HG02678 (cell line): Measurements from ENCODE around the gene HCFC1R1.

ENCODE experiments used
- ATAC-seq: cut with Tn5 transposase; IDR thresholded peaks from one replicate; pipeline ENCODE4 v1.9.1; 2021; ENCODE audit warnings: mild to moderate bottlenecking, moderate library complexity; ENCODE audit not compliant: unreplicated experiment

Gene HCFC1R1

GRCh38 chr16:3035972-3036725 lies 12.4 kb upstream of the HCFC1R1 start:
- no peak for ATAC-seq

DNA sequence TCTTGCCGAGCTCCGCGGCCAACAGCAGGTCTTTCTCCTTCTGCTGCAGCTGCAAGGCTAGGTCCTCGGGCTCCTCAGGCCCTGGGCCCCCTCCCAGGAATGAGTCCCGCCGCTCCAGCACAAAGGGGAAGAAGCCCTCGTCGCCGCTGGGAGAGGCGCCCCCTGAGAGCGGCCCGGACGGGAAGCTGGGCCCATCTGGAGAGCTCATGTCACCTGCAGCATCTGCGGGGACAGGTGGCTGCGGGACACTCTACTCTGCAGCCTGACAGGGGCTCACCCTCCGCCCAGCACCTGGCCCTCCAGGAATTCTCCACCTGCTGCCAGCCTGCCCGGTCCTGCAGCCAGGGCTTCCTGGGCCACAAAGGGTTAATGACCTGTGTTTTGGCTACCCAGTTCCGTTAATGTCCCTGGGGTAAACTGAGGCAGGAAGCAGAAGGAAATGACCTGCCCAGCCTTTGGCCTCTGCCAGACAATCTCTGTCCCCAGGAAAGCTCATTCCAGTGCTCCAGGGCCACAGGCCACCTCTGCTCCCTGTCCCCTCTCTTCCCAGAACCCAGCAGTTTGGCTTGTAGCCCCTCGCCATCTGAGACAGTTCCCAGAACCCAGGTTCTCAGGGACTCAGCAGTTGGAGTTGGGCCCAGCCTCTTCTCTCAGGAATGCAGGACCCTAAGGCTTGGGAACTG lies 11.7 kb upstream of the HCFC1R1 start:
- ATAC-seq: no peak

DNA sequence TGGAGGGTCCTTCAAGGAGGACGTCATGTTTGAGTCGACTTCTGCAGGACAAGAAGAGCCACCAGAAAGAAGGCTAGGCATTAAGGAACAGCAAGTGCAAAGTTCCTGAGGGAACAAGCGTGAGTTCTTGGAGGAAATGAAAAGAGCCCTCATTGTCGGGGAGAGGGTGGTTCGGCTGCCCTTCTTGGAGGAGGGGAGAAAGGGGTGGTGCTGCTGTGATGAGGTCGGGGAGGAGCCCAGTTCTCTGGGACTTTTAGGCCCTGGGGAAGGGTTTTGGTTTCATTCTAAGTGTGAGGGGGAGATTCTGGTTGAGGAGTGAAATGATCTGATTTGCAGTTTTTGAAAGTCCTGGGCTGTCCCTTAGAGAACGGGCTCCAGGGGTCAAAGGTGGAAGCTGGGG lies 8.9 kb upstream of the HCFC1R1 start:
- ATAC-seq: no peak

GRCh38 chr16:3030222-3031212 lies 6.8 kb upstream of the HCFC1R1 start:
- ATAC-seq: no peak

GRCh38 chr16:3029491-3030221 lies 5.9 kb upstream of the HCFC1R1 start:
- ATAC-seq: no peak

DNA sequence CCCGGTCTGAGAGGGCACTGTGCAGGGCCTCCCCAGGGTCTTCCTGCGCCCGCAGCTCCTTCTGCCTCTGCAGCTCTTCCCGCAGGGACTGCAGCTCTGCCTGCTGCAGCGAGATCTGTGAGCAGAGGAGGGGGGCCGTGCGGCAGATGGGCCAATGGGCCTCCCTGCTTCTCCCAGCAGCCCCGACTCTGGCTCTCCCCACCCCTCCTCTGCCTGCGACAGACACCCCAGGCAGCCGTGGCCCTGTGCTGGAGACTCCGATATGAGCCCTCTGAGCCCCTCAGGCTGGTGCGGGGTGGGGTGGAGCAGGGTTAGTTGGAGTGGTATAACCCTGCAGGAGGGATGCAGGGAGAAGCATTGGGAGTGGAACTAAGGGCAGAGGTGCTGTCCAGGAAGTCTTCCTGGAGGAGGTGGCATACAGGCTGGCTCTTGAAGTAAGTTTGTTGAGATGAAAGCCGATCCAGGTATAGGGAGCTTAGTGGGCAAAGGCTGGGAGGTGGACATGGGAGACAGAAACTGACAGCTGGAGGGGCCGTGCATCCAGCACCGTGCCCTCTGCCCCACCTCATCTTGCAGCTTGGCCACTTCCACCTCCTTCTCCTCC lies 5.1 kb upstream of the HCFC1R1 start:
- no peak for ATAC-seq

DNA sequence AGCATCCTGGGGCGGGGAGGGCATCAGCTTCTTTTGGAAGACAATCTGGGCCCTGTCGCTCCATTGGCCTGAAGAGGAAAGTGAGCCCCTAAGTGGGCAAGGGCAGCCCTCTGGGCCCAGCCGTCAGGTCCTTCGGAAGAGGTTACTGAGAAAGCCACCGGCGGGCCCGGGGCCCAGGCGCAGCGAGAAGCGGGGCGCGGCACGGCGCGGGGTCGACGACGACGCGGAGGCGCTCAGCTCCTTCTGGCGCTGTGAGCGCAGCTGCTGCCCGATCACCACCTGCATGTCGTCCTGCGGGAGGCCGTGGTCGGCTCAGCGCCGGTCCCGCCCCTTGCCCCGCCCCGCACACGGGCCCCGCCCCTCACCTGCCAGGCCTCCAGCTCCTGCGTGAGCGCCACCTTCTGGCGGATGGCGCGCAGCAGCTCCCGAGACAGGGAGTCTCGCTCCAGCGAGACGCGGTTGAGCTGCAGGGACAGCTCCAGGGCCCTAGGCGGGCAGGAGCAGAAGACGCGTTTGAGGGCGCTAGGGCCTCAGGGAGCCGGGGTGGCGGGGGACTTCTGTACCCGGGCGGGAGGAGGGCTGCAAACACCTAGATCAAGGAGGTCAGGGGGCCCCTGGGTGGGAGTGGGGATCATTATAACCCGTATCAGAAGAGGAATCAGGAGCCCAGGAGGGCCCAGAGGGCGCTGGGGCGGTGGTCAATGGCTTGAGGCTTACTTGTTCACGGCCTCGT lies 4.4 kb upstream of the HCFC1R1 start:
- no peak for ATAC-seq

GRCh38 chr16:3027489-3027795 lies 3.7 kb upstream of the HCFC1R1 start:
- ATAC-seq: no peak

- ATAC-seq: no peak
These were observed 3.1 kb upstream of the HCFC1R1 start for GRCh38 chr16:3026609-3027488.

- no peak for ATAC-seq
These were observed 2.2 kb upstream of the HCFC1R1 start for GRCh38 chr16:3026003-3026378.

DNA sequence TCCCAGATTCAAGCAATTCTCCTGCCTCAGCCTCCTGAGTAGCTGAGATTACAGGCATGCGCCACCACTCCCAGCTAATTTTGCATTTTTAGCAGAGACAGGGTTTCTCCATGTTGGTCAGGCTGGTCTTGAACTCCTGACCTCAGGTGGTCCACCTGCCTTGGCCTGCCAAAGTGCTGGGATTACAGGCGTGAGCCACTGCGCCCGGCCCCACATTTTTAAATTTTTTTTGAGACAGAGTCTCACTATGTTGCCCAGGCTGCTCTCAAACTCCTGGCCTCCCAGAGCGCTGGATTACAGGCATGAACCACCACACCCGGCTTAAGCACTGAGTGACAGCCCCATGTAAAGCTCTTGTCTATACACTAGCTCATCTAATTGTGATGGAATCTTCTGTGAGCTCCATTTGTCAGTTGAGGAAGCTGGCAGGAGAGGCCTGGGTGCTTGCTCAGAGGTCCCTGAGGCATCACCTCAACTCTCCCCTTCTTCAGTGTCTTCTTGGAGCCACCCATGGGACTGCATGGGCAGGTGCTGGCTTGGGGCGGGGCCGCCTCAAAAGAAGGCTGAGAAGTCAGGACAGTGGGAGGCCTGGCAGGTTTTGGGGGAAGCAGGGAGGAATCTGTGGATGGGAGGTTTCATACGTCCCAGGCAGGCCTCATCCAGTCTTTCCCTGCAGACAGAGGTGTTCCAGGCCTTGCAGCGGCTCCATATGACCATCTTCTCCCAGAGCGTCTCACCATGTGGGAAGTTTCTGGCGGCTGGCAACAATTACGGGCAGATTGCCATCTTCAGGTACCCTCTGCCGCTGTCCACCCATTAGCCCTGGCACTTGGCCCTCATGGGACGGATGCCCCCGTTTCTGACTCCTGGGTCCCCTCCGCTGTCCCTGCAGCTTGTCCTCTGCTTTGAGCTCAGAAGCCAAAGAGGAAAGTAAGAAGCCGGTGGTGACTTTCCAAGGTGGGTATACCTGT lies 1.6 kb upstream of the HCFC1R1 start:
- no peak for ATAC-seq

- no peak for ATAC-seq
These were observed 400 bp downstream of the HCFC1R1 start for GRCh38 chr16:3023415-3023668.

DNA sequence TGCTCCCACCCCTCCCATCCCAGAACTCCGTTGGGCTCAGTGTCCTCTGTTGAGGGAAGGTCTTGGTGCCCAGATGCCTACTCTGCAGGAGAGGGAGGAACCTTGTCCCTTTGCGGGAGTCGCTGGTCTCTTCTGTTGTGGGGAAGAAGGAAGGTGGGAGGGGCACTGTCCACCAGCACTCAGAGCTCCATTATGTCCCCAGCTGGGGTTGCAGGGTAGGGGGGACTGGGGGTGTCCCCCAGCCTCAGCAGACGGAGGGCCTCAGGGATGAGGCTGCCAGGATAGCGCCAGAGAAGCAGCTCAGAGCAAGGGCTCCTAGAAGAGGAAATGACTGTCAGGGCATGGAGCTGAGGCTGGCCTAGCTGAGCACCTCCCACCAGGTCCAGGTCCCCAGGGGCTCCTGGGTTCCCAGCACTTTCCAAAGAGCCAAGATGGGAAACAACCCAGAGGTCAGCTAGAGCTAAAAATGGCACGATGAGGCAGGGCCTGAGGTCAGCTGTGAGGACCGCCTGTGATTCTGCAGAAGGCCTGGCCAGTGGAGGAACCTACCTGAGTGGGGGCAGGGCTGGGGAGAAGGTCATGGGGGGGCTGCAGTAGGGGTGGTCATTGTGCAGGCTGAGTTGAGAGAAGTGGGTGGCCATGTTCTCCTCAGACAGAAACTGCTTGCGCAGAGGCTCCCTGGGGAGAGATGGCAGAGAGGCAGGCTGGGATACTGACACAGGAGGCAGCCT lies 893 bp downstream of the HCFC1R1 start:
- ATAC-seq: no peak

DNA sequence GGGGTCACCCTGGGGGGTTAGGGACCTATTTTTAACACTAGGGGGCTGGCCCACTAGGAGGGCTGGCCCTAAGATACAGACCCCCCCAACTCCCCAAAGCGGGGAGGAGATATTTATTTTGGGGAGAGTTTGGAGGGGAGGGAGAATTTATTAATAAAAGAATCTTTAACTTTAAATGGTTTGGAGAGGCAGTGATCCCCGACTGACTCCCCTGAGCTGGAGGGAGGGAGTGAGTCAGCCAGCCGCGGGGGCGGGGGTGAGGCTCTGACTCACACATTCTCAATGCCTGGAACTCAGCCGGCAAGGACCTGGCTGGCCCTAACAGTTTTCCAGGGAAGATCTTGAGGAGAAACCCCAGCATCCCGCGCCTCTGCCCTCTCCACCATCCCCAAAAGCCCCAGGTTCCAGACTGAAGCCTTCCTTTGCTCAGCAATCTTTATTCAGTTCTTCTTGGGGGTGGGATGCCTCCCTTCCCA lies 1.5 kb downstream of the HCFC1R1 start:
- no peak for ATAC-seq

GRCh38 chr16:3021449-3022207 lies 2.1 kb downstream of the HCFC1R1 start:
- no peak for ATAC-seq

DNA sequence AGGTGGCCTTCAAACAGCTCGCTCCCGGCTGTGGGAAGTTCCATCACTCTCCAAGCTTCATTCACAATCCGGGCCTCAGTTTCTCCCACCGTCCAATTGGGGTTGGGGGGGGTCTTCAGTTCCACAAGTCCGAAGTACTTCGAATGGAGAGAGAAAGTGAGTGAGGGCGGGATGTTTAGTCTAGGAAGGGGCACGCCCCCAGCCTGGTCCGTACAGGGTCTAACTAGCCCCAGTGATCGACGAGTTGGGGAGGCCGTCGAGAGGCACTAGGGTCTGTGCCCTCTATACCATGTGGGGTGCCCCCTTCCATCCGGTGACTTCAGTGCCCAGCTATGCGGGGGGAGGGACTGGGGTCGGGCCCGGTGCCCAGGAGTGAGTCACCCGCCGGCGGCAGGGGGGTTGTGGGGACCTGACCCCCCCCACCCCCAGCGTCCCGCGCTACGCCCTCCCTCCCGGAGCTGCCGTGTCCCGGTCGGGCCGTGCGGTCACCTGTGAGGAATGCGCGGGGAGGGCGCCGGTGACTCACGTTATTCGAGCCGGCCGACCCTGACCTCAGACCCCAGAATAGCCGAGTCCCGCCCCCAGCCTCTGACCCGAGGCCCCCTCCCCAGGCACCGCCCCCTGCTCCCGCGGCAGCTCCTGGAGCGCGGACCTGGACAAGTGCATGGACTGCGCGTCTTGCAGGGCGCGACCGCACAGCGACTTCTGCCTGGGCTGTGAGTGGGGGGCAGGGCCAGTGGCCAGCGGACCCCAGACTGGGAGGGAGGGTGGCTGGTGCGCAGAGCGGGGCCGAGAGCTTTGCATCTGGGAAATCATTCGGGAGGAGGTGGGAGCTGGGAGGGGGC lies 2.9 kb downstream of the HCFC1R1 start:
- no peak for ATAC-seq
